HL-60 (cell line): ENCODE data around the gene DIDO1.

Experiments
- DNase-seq, 2 experiments: peaks; one replicate each; pipeline ENCODE4 v3.0.0-alpha.2; 2010 to 2020; ENCODE audit warnings: low read depth in 1 of 2, low spot score in 1 of 2
- H3K27ac ChIP-seq: fragments of 250-450 bp; sonication (Bioruptor Pico); replicated peaks from 2 replicates; pipeline ENCODE4 v1.5.1; 2020; ENCODE audit warnings: mild to moderate bottlenecking, moderate library complexity
- H3K27me3 ChIP-seq: fragments of 250-450 bp; sonication (Bioruptor Pico); 2 replicates; pipeline ENCODE4 v1.5.1; 2021; ENCODE audit warnings: mild to moderate bottlenecking, moderate library complexity; ENCODE audit not compliant: insufficient read depth, poor library complexity, severe bottlenecking
- H3K4me3 ChIP-seq: replicated peaks from 2 replicates; pipeline ENCODE4 v1.5.1; 2011; ENCODE audit warnings: mild to moderate bottlenecking, control low read depth, low read length; ENCODE audit not compliant: insufficient read depth
- CTCF ChIP-seq: IDR thresholded peaks from one replicate; pipeline ENCODE4 v1.5.1; 2011; ENCODE audit warnings: low read length, control low read depth, inconsistent platforms; ENCODE audit not compliant: insufficient read depth
- GABPA ChIP-seq: IDR thresholded peaks from 2 replicates; pipeline ENCODE4 v1.6.1; 2012; ENCODE audit warnings: low read depth
- POLR2AphosphoS5 ChIP-seq: IDR thresholded peaks from 2 replicates; pipeline ENCODE4 v1.6.1; 2012; ENCODE audit warnings: low read depth
- REST ChIP-seq: IDR thresholded peaks from 2 replicates; pipeline ENCODE4 v1.6.1; 2012; ENCODE audit warnings: low read depth; ENCODE audit not compliant: insufficient replicate concordance
- SPI1 ChIP-seq: IDR thresholded peaks from 2 replicates; pipeline ENCODE4 v1.6.1; 2012; ENCODE audit warnings: low read depth, mild to moderate bottlenecking, borderline replicate concordance

Gene DIDO1

GRCh38 chr20:62905536-62906117 is 20.7 kb downstream of the DIDO1 start:
- no peaks in the 10 kb centered on the region for H3K27me3 ChIP-seq
- no peak overlapping the region for H3K27ac ChIP-seq
- no peak for TF ChIP-seq POLR2AphosphoS5
- TF ChIP-seq SPI1: no peak
- no peak for TF ChIP-seq GABPA
- TF ChIP-seq CTCF: no peak
- TF ChIP-seq REST: no peak
- no peak for DNase-seq
- H3K4me3 ChIP-seq: no peak overlapping the region

GRCh38 chr20:62902926-62903615 is 23.2 kb downstream of the DIDO1 start:
- H3K27ac ChIP-seq: no peak overlapping the region
- no peak overlapping the region for H3K4me3 ChIP-seq
- no peaks in the 10 kb centered on the region for H3K27me3 ChIP-seq
- no peak for TF ChIP-seq CTCF
- no peak for TF ChIP-seq POLR2AphosphoS5
- TF ChIP-seq SPI1: no peak
- TF ChIP-seq GABPA: no peak
- no peak for TF ChIP-seq REST
- no peak for DNase-seq

- TF ChIP-seq REST (no peak), SPI1 (no peak), GABPA (no peak), POLR2AphosphoS5 (no peak)
- H3K4me3 ChIP-seq: no peak overlapping the region
- H3K27me3 ChIP-seq: no peaks in the 10 kb centered on the region
- no peak overlapping the region for H3K27ac ChIP-seq
- DNase-seq: no peak
These were observed 24.4 kb downstream of the DIDO1 start for GRCh38 chr20:62901891-62902290.
